ENCODE results near the gene BTRC. TPM values are rescaled to one million over a fixed set of nuclear protein-coding genes. Genes with fewer than 3 reads are reported as not detected.

Gene BTRC
- total RNA-seq, 1 experiment from 2014 or later: 22.4 TPM

DNA sequence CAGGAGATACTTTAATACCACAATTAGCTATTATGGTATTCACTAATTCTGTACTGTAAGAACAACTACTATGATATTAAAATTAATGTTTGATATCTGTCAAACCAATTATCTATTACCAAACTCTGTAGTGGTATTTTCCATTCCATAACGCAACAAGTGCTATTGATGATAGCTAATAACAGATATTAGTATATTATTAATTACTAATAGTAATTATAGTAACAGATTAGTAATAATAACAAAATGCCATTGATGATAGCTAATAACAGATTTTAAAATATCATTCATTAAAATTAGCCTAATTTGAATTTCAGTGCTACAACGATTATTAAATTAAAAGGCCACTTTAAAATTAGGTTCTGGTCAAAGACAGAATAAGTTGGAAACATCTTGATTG lies 93.5 kb downstream of the BTRC start (continued):
- no peak for TF ChIP-seq ESRRA (CRISPR knock-in tag; IDR thresholded peaks at IDR 0.05; ENCODE audit: borderline replicate concordance)
- TF ChIP-seq, protein P1, sequence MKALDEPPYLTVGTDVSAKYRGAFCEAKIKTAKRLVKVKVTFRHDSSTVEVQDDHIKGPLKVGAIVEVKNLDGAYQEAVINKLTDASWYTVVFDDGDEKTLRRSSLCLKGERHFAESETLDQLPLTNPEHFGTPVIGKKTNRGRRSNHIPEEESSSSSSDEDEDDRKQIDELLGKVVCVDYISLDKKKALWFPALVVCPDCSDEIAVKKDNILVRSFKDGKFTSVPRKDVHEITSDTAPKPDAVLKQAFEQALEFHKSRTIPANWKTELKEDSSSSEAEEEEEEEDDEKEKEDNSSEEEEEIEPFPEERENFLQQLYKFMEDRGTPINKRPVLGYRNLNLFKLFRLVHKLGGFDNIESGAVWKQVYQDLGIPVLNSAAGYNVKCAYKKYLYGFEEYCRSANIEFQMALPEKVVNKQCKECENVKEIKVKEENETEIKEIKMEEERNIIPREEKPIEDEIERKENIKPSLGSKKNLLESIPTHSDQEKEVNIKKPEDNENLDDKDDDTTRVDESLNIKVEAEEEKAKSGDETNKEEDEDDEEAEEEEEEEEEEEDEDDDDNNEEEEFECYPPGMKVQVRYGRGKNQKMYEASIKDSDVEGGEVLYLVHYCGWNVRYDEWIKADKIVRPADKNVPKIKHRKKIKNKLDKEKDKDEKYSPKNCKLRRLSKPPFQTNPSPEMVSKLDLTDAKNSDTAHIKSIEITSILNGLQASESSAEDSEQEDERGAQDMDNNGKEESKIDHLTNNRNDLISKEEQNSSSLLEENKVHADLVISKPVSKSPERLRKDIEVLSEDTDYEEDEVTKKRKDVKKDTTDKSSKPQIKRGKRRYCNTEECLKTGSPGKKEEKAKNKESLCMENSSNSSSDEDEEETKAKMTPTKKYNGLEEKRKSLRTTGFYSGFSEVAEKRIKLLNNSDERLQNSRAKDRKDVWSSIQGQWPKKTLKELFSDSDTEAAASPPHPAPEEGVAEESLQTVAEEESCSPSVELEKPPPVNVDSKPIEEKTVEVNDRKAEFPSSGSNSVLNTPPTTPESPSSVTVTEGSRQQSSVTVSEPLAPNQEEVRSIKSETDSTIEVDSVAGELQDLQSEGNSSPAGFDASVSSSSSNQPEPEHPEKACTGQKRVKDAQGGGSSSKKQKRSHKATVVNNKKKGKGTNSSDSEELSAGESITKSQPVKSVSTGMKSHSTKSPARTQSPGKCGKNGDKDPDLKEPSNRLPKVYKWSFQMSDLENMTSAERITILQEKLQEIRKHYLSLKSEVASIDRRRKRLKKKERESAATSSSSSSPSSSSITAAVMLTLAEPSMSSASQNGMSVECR (CRISPR knock-in tag; IDR thresholded peaks at IDR 0.05; ENCODE audit: borderline replicate concordance): no peak
- TF ChIP-seq, protein P2, sequence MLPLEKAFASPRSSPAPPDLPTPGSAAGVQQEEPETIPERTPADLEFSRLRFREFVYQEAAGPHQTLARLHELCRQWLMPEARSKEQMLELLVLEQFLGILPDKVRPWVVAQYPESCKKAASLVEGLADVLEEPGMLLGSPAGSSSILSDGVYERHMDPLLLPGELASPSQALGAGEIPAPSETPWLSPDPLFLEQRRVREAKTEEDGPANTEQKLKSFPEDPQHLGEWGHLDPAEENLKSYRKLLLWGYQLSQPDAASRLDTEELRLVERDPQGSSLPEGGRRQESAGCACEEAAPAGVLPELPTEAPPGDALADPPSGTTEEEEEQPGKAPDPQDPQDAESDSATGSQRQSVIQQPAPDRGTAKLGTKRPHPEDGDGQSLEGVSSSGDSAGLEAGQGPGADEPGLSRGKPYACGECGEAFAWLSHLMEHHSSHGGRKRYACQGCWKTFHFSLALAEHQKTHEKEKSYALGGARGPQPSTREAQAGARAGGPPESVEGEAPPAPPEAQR (CRISPR knock-in tag; IDR thresholded peaks at IDR 0.05): no peak

DNA sequence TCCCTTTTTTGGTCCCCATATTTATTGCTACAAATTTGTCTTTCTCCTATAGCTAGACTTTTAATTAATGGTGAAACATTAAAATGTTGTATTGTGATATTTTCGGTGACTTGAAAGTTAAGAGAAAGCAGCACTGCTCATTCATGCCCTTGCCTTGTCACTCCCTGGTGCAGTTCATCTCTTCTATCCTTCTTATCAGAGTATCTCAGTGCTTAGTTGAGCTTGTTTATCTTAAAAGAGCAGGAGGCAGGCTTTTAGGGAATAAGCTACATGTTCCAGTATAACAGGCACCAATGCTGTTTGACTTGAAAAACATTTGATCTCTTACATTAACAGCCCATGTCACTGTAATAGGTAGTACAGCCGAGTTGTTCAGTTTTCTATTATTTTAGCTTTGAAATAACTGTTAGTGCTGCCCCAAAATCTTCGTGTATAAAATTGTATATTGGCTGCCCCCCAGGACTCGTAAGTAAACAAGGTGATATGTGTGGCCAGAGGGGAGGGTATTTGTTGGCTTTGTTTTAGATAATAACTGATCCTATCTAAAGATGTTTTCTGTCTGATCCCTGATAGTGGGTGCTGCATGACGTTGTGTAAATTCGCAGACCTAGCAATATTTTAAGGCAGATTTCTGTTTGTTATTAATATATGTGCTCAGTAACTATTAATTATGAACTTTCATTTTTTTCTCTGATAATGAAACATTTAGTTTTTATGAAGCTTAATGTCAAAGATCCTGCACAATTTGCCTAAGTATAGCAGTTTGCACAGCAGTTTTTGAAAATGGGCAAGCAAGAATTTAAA lies 96.5 kb downstream of the BTRC start:
- Mint-ChIP-seq H3K4me3 (no peak overlapping the region), H3K27ac (no peak overlapping the region), H3K36me3 (no peaks in the 10 kb centered on the region), H3K4me1 (peaks cover 17% of the 10 kb centered on the region), H3K27me3 (ENCODE audit: low read depth) (no peaks in the 10 kb centered on the region), H3K9me3 (no peaks in the 10 kb centered on the region)
- ChIA-PET POLR2A (no interaction called here), CTCF (interaction anchor here (1.2 to 7.3 kb wide), 4 partner anchors 9 to 120 kb away, joined by 3 to 58 read pairs (median 7); no protein-coding TSS in a partner anchor)
- ATAC-seq: no peak
- no peak for DNase-seq (ENCODE audit: low spot score)
- TF ChIP-seq, protein P1 (CRISPR knock-in tag; IDR thresholded peaks at IDR 0.05; ENCODE audit: borderline replicate concordance): no peak
- TF ChIP-seq ZNF423 (CRISPR knock-in tag; IDR thresholded peaks at IDR 0.05): no peak
- no peak for TF ChIP-seq SP1 (CRISPR knock-in tag; conservative IDR thresholded peaks at IDR 0.05)
- no peak for TF ChIP-seq RELA (CRISPR knock-in tag; IDR thresholded peaks at IDR 0.05; ENCODE audit: borderline replicate concordance)
- no peak for TF ChIP-seq IRF2 (CRISPR knock-in tag; IDR thresholded peaks at IDR 0.05; ENCODE audit: borderline replicate concordance, low read depth)
- no peak for TF ChIP-seq GTF2I (CRISPR knock-in tag; conservative IDR thresholded peaks at IDR 0.05)
- TF ChIP-seq CREB1 (CRISPR knock-in tag; IDR thresholded peaks at IDR 0.05): no peak
- TF ChIP-seq, protein P3, sequence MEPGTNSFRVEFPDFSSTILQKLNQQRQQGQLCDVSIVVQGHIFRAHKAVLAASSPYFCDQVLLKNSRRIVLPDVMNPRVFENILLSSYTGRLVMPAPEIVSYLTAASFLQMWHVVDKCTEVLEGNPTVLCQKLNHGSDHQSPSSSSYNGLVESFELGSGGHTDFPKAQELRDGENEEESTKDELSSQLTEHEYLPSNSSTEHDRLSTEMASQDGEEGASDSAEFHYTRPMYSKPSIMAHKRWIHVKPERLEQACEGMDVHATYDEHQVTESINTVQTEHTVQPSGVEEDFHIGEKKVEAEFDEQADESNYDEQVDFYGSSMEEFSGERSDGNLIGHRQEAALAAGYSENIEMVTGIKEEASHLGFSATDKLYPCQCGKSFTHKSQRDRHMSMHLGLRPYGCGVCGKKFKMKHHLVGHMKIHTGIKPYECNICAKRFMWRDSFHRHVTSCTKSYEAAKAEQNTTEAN (CRISPR knock-in tag; IDR thresholded peaks at IDR 0.05): no peak
- no peak for TF ChIP-seq TP53 (CRISPR knock-in tag; IDR thresholded peaks at IDR 0.05)
- no peak for TF ChIP-seq ZNF396 (CRISPR knock-in tag; IDR thresholded peaks at IDR 0.05; ENCODE audit: borderline replicate concordance)
- TF ChIP-seq, protein P4, sequence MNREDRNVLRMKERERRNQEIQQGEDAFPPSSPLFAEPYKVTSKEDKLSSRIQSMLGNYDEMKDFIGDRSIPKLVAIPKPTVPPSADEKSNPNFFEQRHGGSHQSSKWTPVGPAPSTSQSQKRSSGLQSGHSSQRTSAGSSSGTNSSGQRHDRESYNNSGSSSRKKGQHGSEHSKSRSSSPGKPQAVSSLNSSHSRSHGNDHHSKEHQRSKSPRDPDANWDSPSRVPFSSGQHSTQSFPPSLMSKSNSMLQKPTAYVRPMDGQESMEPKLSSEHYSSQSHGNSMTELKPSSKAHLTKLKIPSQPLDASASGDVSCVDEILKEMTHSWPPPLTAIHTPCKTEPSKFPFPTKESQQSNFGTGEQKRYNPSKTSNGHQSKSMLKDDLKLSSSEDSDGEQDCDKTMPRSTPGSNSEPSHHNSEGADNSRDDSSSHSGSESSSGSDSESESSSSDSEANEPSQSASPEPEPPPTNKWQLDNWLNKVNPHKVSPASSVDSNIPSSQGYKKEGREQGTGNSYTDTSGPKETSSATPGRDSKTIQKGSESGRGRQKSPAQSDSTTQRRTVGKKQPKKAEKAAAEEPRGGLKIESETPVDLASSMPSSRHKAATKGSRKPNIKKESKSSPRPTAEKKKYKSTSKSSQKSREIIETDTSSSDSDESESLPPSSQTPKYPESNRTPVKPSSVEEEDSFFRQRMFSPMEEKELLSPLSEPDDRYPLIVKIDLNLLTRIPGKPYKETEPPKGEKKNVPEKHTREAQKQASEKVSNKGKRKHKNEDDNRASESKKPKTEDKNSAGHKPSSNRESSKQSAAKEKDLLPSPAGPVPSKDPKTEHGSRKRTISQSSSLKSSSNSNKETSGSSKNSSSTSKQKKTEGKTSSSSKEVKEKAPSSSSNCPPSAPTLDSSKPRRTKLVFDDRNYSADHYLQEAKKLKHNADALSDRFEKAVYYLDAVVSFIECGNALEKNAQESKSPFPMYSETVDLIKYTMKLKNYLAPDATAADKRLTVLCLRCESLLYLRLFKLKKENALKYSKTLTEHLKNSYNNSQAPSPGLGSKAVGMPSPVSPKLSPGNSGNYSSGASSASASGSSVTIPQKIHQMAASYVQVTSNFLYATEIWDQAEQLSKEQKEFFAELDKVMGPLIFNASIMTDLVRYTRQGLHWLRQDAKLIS (CRISPR knock-in tag; IDR thresholded peaks at IDR 0.05; ENCODE audit: borderline replicate concordance): no peak
- no peak for TF ChIP-seq GRHL2 (CRISPR knock-in tag; IDR thresholded peaks at IDR 0.05; ENCODE audit: insufficient replicate concordance, severe bottlenecking)
- TF ChIP-seq ZNF263 (CRISPR knock-in tag; IDR thresholded peaks at IDR 0.05; ENCODE audit: low read depth): no peak
